SK-N-SH treated with all-trans-retinoic acid at 6 μM for 48 hours (cell line): ENCODE results near the gene POLR3B.

Experiments used
- ATAC-seq: fragments of 200-7000 bp; cut with Tn5 transposase; 3 replicates; pipeline ENCODE4 v1.9.1; 2020; ENCODE audit warnings: mild to moderate bottlenecking, moderate library complexity
- ARNTL ChIP-seq: fragments of 450-650 bp; formaldehyde crosslinking; IDR thresholded peaks from 2 replicates; pipeline ENCODE4 v1.5.0; 2020; ENCODE audit warnings: low read depth, mild to moderate bottlenecking, moderate library complexity, borderline replicate concordance
- BACH2 ChIP-seq: fragments of 250-450 bp; sonication (Bioruptor Pico); IDR thresholded peaks from 2 replicates; pipeline ENCODE4 v1.9.0; 2021; ENCODE audit warnings: mild to moderate bottlenecking, borderline replicate concordance
- CREB5 ChIP-seq: fragments of 250-450 bp; sonication (Bioruptor Pico); IDR thresholded peaks from 2 replicates; pipeline ENCODE4 v1.5.1; 2020; ENCODE audit warnings: low read depth, mild to moderate bottlenecking, moderate library complexity
- CSDC2 ChIP-seq: fragments of 250-450 bp; sonication (Bioruptor Pico); IDR thresholded peaks from 2 replicates; pipeline ENCODE4 v1.5.0; 2020; ENCODE audit warnings: mild to moderate bottlenecking, moderate library complexity
- CSRNP3 ChIP-seq: fragments of 250-450 bp; sonication (Bioruptor Pico); IDR thresholded peaks from 2 replicates; pipeline ENCODE4 v1.5.1; 2021; ENCODE audit warnings: mild to moderate bottlenecking, moderate library complexity
- ESRRG ChIP-seq: fragments of 250-450 bp; sonication (Bioruptor Pico); IDR thresholded peaks from 2 replicates; pipeline ENCODE4 v1.6.1; 2021; ENCODE audit warnings: mild to moderate bottlenecking
- GLIS3 ChIP-seq: fragments of 250-450 bp; sonication (Bioruptor Pico); IDR thresholded peaks from 2 replicates; pipeline ENCODE4 v1.5.0; 2020; ENCODE audit warnings: mild to moderate bottlenecking, moderate library complexity
- OSR1 ChIP-seq: fragments of 250-450 bp; sonication (Bioruptor Pico); IDR thresholded peaks from 2 replicates; pipeline ENCODE4 v1.8.0; 2022; ENCODE audit warnings: moderate library complexity, mild to moderate bottlenecking, inconsistent platforms
- PATZ1 ChIP-seq: fragments of 250-450 bp; sonication (Bioruptor Pico); IDR thresholded peaks from 2 replicates; pipeline ENCODE4 v1.8.0; 2020; ENCODE audit warnings: mild to moderate bottlenecking, moderate library complexity, borderline replicate concordance
- POU6F1 ChIP-seq: fragments of 250-450 bp; sonication (Bioruptor Pico); IDR thresholded peaks from 2 replicates; pipeline ENCODE4 v1.8.0; 2021; ENCODE audit warnings: low read depth, mild to moderate bottlenecking, moderate library complexity, borderline replicate concordance
- PPARA ChIP-seq: fragments of 250-450 bp; sonication (Bioruptor Pico); IDR thresholded peaks from 2 replicates; pipeline ENCODE4 v1.5.0; 2020; ENCODE audit warnings: mild to moderate bottlenecking, borderline replicate concordance
- RARB ChIP-seq: fragments of 250-450 bp; sonication (Bioruptor Pico); IDR thresholded peaks from 2 replicates; pipeline ENCODE4 v1.8.0; 2021; ENCODE audit warnings: mild to moderate bottlenecking, moderate library complexity
- TCF4 ChIP-seq: fragments of 250-450 bp; sonication (Bioruptor Pico); IDR thresholded peaks from 2 replicates; pipeline ENCODE4 v1.8.0; 2021; ENCODE audit warnings: mild to moderate bottlenecking, moderate library complexity, borderline replicate concordance
- TOX ChIP-seq: fragments of 250-450 bp; sonication (Bioruptor Pico); IDR thresholded peaks from 2 replicates; pipeline ENCODE4 v1.8.0; 2021; ENCODE audit warnings: mild to moderate bottlenecking, moderate library complexity, borderline replicate concordance
- ZC3H10 ChIP-seq: fragments of 250-450 bp; sonication (Bioruptor Pico); IDR thresholded peaks from 2 replicates; pipeline ENCODE4 v1.5.1; 2021; ENCODE audit warnings: mild to moderate bottlenecking, moderate library complexity
- ZFP3 ChIP-seq: fragments of 250-450 bp; sonication (Bioruptor Pico); IDR thresholded peaks from 2 replicates; pipeline ENCODE4 v1.5.0; 2020; ENCODE audit warnings: mild to moderate bottlenecking, moderate library complexity
- ZFP30 ChIP-seq: fragments of 450-650 bp; formaldehyde crosslinking; IDR thresholded peaks from 2 replicates; pipeline ENCODE4 v1.5.0; 2022; ENCODE audit warnings: mild to moderate bottlenecking, moderate library complexity
- ZNF565 ChIP-seq: fragments of 450-650 bp; formaldehyde crosslinking; conservative IDR thresholded peaks from 2 replicates; pipeline ENCODE4 v1.5.0; 2020; ENCODE audit warnings: low read depth, mild to moderate bottlenecking, moderate library complexity
- ZNF70 ChIP-seq: fragments of 450-650 bp; formaldehyde crosslinking; IDR thresholded peaks from 2 replicates; pipeline ENCODE4 v1.5.0; 2020; ENCODE audit warnings: mild to moderate bottlenecking, moderate library complexity

POLR3B gene

GRCh38 chr12:106345746-106346145 lies 11.8 kb upstream of the POLR3B start (continued):
- TF ChIP-seq CREB5 (no peak), TOX (no peak), OSR1 (CRISPR knock-in tag) (no peak), CSDC2 (CRISPR knock-in tag) (no peak), ZNF70 (CRISPR knock-in tag) (no peak), ZNF565 (CRISPR knock-in tag) (no peak), GLIS3 (CRISPR knock-in tag) (no peak)

GRCh38 chr12:106348411-106348810 lies 9.1 kb upstream of the POLR3B start:
- no peak for ATAC-seq
- no peak for TF ChIP-seq PPARA (CRISPR knock-in tag)
- TF ChIP-seq PATZ1: no peak
- no peak for TF ChIP-seq ZFP3 (CRISPR knock-in tag)
- no peak for TF ChIP-seq CREB5
- no peak for TF ChIP-seq ESRRG (CRISPR knock-in tag)
- TF ChIP-seq GLIS3 (CRISPR knock-in tag): no peak
- no peak for TF ChIP-seq TOX
- TF ChIP-seq CSRNP3: no peak
- no peak for TF ChIP-seq ZNF565 (CRISPR knock-in tag)
- TF ChIP-seq BACH2 (CRISPR knock-in tag): no peak
- no peak for TF ChIP-seq ZFP30 (CRISPR knock-in tag)
- no peak for TF ChIP-seq OSR1 (CRISPR knock-in tag)
- TF ChIP-seq, all 23 proteins: peak for 0

- no peak for ATAC-seq
- no peak for TF ChIP-seq TCF4 (CRISPR knock-in tag)
- TF ChIP-seq, all 23 proteins: peak for 0
Measured at GRCh38 chr12:106353175-106353574, 4.4 kb upstream of the POLR3B start.

- ATAC-seq: peak; percentile 42
- TF ChIP-seq PPARA (CRISPR knock-in tag) (no peak), POU6F1 (CRISPR knock-in tag) (no peak), ZFP3 (CRISPR knock-in tag) (no peak)
Measured at GRCh38 chr12:106358396-106359241, 1.1 kb downstream of the POLR3B start.

- ATAC-seq: no peak
- no peak for TF ChIP-seq OSR1 (CRISPR knock-in tag)
- TF ChIP-seq GLIS3 (CRISPR knock-in tag): no peak
- TF ChIP-seq ZNF565 (CRISPR knock-in tag): no peak
- no peak for TF ChIP-seq ARNTL (CRISPR knock-in tag)
- no peak for TF ChIP-seq PATZ1
- no peak for TF ChIP-seq CREB5
- TF ChIP-seq ZFP30 (CRISPR knock-in tag): no peak
- no peak for TF ChIP-seq ZC3H10 (CRISPR knock-in tag)
- no peak for TF ChIP-seq RARB (CRISPR knock-in tag)
- no peak for TF ChIP-seq CSRNP3
Measured at GRCh38 chr12:106359646-106360399, 2.3 kb downstream of the POLR3B start.
